22Rv1 (cell line): ENCODE measurements around the gene TMEM147.

Source experiments
- ZFX ChIP-seq: fragments of 450-650 bp; IDR thresholded peaks from 2 replicates; pipeline ENCODE4 v1.6.1; 2017; ENCODE audit warnings: antibody characterized with exemption, borderline replicate concordance
- TF ChIP-seq, protein P1 (sequence below): fragments of 450-650 bp; IDR thresholded peaks from 2 replicates; pipeline ENCODE4 v1.5.1; 2017; ENCODE audit warnings: mild to moderate bottlenecking

DNA sequence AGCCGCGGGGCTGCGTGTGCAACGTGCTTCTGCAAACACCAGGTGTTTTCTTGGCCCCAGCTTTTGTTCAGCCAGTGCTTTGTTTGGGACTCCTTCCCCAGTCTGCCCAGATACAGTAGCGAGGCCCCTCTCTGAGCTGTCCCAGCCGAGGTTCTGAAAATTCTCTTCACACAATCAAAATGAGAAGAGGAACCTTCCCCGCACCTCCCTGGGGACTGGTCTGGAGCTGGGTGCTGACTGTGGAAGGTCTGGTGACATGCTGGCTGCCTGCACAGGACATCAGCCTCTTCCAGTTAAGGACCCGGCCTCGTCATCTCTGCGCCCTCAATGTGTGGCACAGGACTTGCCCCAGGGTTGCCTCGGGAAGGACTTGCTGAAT is 13.8 kb downstream of the TMEM147 start:
- no peak for TF ChIP-seq ZFX
- TF ChIP-seq, protein P1, sequence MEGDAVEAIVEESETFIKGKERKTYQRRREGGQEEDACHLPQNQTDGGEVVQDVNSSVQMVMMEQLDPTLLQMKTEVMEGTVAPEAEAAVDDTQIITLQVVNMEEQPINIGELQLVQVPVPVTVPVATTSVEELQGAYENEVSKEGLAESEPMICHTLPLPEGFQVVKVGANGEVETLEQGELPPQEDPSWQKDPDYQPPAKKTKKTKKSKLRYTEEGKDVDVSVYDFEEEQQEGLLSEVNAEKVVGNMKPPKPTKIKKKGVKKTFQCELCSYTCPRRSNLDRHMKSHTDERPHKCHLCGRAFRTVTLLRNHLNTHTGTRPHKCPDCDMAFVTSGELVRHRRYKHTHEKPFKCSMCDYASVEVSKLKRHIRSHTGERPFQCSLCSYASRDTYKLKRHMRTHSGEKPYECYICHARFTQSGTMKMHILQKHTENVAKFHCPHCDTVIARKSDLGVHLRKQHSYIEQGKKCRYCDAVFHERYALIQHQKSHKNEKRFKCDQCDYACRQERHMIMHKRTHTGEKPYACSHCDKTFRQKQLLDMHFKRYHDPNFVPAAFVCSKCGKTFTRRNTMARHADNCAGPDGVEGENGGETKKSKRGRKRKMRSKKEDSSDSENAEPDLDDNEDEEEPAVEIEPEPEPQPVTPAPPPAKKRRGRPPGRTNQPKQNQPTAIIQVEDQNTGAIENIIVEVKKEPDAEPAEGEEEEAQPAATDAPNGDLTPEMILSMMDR, result no peak
